SHP77 treated with DMSO at 0.1 percent for 48 hours (cell line): ENCODE measurements around the gene STX10.

Experiments used
- DNase-seq: peaks from one replicate; lab custom pipeline; 2025; lab: John Stamatoyannopoulos, UW

STX10 gene

DNA sequence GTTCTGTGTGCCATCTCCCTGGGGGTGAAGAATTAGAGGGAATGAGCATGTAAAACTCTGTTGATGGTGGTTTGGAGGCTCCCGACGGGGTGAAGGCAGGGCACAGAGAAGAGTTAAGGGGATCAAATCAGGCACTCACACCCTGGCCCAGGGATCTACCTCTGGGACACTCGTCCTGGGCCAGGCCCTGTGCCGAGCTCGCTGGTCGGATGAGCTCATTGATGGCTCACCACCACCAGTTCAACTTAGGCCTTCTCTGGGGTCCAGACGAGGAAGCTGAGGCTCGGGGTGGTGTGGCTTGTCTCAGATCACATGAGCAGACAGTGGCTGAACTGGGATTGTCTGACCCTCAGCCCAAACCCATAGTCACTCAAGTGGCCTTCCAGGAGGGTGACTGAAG, 30.5 kb downstream of the STX10 start:
- no peak for DNase-seq

DNA sequence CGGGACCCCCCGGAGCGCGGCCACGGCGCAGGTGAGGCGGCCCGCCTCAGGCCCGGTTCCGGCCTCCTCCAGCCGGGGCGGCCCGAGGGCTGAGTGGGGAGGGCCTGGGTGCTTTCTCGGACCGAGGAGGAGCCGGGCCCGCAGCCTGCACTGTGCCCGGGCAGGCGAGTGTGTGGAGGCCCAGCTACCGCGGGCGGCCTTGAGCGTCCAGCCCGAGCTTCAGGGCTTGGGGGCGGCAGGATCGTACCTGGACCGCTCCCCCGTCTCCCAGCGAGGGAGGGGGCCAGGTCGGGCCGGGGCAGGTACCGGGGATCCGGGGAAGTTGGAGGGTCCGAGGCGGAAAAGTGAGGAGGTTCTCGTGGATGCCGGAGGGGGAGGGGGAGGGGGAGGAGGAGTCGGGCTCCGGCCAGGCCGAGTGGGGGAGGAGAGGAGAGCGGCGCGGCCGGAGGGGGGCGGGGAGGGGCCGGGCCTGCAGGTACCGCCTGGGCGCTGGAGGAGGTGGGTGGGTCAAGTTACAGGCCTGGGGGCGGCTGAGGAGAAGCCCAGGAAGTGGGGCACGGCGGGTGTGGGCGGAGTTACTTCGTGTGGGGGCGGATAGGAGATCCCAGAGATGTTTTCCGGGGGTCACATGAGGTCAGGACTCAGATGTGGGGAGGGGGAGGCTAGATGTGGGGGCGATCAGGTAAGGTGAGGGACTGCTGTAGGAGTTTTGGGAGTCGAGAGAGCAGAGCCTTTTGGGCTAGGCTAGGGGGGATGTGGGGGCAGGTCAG, 31.6 kb downstream of the STX10 start:
- no peak for DNase-seq

DNA sequence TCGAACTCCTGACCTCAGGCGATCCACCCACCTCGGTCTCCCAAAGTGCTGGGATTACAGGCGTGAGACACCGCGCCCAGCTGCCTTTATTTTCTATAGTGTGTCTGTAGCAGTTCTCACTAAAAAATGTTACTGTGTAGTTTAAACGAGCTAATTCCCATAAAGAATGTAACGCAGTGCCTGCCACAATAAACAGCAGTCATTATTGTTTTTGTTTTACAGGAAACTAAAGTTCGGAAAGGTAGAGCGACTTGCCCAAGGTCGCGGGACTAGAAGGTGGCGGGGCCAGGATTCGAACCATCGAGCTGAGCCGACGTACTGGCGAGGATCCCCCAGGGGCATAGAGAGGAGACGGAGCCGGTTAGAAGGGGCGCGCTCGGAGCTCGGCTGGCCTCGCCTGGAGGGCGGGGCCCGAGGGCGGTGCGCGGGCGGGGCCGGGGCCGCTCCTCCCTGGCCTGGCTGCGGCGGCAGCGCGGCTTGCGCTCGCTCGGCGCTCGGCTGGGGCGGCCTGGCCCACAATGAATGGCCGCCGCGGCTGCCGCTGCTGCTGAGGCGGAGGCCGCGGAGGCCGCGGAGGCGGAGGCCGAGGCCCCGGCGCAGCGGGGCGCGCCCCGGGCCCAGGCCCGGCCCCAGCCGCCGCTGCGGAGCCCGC, 32.3 kb downstream of the STX10 start, which contains the start of gene NACC1:
NACC1 (plus strand) TSS at position 493 of the 652 bp plus-strand sequence. CDS start 16,944 bp downstream, outside the sequence.
- DNase-seq: peak; percentile 56

DNA sequence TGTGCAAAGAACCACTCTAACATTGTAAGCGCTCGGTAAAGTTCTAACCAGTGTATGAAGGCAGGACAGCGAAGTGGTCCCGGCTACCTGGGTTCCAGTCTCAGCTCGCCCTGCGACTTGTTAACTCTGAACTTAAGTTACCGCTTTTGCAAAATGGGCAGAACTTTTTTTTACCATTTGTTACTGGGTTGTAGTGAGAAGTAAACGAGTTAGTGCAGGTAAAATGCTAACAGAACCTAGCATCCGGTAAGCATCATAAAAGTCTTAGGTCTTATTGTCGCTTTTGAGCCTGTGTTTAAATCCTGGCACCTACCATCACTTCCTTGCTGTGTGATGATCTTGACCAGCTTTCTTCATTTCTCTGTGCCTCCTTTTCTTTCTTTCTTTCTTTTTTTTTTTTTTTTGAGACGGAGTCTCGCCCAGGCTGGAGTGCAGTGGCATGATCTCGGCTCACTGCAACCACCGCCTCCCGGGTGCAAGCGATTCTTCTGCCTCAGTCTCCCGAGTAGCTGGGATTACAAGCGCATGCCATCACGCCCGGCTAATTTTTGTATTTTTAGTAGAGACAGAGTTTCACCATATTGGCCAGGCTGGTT, 32.9 kb downstream of the STX10 start:
- DNase-seq: no peak

DNA sequence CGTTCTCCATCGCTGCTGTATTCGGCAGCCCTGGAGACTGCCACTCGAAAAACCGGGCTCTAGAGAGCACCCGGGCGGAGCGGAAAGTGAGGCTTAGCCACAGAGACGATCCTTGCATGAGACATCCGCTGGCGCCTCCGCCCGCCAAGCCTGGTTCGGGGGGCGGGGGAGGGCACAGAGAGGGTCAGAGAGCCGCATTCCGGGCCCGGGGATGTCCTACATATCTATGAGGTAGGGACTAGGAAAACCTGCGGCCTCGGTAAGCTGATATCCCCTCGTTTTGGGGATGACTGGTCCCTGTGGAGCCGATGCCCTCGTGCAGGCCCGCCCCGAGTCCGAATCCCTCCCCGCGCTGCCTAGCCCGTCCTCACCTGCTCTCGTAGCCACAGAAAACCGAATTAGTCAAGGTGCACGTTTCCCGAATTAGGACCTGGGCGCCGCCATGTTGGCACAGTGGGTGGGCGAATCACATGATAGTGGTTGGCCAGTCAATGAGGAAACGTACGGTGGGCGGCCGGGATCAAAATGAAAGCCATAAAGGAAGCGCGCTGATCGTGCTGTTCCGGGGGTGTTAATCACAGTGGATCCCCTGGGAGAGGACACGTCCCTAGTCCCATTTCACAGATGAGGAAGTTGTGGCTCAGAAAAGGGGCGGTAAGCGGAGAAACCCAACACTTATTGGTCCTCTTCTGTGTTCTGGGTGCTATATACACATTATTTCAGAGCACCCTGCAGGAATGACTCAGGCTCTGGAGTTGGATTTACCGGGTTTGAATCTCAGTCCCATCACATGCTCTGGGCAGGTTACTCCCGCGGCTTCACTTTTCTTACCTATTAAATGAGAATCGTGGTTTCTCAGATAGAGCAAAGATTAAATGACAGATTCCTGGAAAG, 33.6 kb downstream of the STX10 start, which contains the start of gene TRMT1:
TRMT1 (minus strand) TSS at position 459 of the 894 bp plus-strand sequence; CDS start at position 118, 341 bp downstream.
- DNase-seq: peak; percentile 78

DNA sequence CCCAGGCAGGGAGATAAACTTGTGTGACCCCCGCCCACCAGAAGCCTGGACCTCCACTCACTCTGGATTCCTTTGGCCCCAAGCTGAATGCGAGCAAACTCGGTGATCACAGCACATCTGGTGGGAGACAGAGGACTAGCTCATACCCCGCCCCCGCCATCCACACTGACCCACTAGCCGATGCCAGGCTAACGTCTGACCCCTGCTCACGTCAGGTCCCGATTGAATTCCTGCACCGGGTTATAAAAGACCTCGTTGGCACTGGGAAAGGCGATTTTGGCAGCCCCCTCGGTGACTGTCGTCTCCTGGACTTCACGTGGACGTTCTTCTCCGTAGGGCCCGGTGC, 34.3 kb downstream of the STX10 start:
- no peak for DNase-seq

DNA sequence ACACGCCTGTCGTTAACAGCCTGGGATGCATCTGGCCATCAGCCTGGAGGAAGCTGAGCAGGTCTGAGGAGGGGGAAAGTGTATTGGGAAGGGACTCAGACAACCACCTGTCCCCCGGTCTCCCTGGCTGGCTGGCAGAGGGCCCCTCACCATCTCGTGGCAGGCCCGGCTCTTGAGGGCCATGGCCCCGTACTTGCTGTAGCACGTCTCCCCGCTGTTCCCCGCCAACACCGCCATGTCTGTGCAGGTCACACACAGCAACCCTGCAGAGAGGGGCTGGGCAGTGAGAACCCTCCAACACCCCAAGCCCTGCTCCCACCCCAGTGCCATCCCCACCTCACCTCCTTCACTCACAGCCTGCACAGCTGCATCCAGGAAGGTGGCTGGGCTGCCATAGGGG, 37.6 kb downstream of the STX10 start:
- no peak for DNase-seq

DNA sequence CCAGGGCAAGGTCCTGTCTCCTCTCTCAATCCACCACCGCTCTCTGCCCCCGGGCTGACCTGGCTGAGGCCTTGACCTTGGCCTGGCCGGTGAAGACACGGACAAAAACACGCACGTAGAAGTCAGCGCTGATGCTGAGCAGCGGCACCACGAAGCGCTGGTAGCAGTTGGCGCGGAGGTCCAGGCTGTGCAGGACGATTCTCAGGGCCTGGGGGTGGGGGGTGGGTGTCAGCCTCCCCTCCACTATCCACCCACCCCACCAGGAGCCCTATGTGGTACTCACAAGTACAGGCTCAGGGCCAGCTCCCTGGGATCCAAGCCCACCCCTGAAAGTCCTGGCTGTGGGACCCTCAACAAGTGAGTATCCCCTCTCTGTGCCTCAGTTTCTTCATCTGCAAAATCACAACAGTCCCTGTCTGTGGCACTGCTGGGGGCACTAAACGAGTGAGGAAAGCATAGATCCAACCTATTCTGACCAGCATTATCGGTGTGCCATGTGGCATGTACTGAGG, 40.0 kb downstream of the STX10 start:
- no peak for DNase-seq

DNA sequence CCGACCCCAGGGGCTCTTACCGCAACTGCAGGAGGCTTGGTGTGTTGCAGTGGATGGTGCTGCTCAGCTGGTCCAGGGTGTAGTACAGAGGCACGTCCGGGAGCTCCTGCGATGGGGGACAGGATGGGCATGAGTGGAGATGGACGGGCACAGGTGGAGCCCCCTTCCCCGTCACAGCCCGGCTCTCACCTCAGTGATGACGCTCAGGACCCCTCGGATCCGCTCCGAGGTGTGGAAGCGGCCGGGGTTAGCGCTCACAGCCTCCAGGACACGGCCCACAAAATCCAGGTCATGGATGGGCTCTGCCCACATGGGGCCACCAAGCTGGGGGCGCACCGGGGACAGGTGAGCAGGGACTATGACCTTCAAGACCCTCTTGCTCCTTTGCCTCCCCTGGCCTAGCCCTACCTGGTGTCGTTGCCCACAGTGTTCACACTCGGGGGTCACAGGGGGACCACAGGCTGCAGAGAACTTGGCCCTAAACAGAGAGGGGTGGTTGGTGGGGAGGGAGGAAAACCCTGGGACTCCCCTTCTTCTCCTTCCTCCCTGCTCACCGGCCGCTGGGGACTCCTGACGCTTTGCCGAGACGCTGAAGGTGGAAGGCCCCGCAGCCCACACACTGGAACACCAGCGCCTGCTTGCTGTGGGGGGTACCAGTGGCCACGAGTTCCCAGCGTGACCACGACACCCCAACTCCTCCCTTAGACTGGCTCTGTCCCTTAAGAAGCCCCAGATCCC, 40.6 kb downstream of the STX10 start:
- no peak for DNase-seq

DNA sequence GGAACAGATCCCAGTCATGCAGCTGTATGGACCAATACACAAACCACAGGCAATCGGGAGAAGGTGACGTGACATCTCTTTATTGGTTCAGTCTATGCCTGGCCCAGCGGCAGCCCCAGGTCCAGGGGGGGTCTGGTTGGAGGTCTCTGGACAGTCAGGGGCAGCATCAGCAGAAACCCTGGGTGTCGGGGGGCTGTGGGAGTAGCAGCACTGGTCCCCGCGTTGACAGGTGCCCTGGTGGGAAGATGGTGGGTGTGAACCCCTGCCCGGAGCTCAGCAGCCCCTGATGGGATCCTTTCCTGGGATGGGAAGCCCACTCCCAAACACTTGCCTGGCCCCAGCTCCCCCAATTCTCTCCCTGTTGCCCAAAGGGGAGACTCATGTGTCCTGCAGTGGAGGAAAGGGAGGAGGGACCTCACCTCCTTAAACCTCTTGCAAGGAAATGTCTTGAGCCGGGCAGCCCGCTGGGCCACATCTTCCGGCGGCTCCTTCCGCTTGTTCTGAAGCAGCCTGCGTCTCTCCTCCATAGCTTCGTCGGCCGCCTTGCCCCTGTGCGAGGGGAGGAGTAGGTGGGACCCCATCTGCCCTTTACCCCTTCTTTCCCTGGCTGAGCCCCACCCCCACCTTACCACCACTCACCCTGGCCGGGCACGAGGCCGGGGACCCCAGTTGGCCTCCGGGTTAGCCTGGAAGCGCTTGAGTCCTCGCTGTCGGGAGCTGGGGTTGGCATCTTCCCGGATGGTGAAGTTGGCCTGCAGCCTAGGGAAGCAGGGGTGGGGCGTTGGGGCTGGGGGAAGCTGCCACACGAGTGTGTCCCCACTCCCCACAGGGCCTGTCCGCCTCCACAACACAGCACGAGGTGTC, 45.1 kb downstream of the STX10 start:
- no peak for DNase-seq

DNA sequence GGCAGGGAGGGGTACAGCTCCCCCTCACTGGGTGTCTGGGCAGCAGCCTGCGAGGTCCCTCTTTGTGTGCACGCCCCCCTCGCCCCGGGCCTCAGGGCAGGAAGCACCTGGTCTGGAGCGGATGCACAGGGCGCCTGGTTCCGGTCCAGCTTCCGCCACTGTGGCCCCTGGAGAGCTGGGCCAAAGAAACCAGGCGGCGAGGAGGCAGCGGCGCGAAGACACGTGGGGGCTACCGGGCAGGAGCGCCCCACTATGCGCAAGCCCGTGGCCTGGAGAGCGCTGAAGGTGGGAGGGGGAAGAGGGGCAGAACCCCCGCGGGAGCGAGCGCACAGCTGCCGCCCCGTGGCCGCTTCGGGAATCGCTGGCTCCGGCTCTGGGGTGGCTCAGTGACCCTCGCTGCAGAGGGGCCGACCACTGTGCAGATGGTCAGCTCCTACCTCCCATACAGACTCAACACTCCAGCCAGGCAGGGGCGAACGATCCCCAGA, 45.8 kb downstream of the STX10 start:
- no peak for DNase-seq

DNA sequence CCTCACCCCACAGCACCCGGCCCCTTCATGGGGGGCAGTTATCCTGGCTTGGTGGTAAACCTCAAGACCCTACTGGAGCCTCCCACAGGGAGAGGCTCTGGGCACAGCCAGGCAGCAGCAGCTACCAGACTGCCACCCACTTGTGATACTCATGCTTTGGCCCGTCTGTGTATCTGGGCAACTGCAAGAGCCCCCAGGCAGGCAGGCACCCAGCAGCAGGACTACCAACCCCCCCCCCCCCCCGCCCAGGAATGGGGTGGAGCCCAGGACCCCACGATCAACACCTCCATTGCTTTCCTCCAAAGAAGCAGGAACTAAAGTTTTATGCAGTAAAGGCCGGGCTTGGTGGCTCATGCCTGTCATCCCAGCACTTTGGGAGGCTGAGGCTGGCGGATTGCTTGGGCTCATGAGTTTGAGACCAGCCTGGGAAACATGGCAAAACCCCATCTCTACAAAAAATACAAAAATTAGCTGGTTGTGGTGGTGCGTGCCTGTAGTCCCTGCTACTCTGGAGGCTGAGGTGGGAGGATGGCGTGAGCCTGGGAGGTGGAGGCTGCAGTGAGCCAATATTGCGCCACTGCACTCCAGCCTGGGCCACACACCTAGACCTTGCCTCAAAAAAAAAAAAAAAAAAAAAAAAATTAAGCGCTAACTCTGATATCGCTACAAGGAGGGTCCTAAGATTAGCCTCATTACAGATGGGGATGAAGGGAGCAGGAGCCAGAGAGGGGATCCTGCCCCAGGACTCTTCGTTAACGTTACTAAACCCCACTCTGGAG, 46.4 kb downstream of the STX10 start:
- no peak for DNase-seq

DNA sequence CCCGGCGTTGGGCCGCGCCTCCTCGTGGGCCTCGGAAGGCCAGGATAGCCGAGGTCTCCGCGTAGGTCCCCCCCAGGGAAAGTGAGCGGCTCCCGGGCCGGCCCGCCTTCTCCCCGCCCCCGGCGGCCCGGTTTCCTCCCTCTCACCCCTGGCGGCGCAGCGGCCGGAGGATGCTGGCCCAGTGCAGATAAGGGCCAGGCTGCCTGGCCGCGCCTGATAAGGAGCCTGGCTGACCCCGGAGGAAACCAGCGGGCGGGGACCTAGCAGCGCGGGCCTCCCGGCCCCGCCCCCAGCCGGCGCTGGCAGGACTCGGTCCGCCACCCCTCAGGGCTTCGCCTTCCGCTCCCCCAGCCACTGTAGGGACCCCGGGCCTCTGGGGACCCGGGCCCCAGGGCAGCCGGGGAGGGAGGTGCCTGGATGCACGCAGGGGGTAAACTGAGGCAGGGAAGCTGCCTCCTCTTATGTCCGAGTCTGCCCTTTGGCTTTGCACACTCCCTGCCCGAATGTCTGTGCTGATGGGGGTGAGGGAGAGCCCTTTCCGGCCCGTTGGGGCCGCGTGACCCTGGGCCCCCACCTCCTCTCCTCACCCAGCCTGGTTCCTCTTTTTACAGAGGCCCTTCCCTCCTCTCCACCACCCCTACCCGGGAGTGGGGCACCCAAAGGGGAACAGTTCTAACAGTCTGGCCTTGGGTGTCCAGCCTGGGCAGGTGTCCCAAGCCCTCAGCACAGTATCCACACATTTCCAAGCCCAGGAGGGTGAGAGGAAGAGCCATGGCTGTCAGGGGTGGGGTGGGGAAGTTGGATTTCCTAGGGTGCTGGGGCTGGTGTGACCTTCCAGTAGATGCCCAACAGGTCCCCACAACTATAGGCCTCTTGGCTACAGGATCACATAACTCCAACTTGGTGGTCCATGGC, 47.3 kb downstream of the STX10 start, which contains the start of gene LYL1:
LYL1 (minus strand) TSS at position 193 of the 915 bp plus-strand sequence. CDS start 1,687 bp downstream, outside the sequence.
- DNase-seq: no peak

DNA sequence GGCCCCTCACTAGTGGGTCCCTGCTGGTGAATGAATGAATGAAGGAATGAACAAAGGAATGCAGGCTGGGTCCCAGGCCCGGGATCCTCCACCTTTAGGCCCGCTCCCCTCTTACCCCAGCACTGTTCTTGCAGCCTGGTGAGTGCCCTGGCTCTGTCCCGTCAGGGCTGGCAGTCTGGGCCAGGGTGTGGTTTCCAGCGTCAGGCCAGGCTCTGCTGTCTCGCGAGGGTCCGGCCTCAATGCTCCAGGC, 47.8 kb downstream of the STX10 start:
- DNase-seq: no peak

DNA sequence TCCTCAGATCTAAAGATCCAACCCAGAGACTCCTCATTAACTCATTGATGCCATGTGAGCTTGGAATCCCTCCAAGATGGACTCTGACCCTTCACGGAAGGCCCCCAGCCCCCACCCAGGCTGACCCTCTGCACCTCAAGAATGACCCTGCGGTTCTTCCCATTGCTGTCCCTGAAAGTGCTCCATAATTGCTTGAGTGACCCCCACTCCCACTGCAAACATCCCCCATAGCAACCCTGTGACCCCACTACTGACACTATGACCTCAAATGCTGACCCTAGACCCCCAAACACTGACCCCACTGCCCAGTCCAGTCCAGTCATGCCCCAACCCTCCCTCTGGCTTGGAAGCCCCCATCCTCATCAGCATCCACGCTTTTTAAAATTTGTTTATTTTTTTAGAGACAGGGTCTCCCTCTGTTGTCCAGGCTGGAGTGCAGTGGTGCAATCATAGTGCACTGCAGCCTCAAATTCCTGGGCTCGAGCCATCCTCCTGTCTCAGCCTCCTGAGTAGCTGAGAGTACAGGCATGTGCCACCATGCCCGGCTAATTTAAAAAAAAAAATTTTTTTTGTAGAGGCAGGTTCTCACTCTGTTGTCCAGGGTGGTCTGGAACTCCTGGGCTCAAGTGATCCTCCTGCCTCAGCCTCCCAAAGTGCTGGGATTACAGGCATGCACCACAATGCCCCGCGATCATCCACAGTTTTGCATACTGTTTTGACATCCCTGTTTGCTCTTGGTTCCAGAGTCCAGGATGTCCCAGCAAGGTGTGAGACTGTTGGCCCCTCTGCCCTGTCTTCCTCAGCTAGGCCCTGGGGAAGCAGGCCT, 48.4 kb downstream of the STX10 start:
- no peak for DNase-seq

DNA sequence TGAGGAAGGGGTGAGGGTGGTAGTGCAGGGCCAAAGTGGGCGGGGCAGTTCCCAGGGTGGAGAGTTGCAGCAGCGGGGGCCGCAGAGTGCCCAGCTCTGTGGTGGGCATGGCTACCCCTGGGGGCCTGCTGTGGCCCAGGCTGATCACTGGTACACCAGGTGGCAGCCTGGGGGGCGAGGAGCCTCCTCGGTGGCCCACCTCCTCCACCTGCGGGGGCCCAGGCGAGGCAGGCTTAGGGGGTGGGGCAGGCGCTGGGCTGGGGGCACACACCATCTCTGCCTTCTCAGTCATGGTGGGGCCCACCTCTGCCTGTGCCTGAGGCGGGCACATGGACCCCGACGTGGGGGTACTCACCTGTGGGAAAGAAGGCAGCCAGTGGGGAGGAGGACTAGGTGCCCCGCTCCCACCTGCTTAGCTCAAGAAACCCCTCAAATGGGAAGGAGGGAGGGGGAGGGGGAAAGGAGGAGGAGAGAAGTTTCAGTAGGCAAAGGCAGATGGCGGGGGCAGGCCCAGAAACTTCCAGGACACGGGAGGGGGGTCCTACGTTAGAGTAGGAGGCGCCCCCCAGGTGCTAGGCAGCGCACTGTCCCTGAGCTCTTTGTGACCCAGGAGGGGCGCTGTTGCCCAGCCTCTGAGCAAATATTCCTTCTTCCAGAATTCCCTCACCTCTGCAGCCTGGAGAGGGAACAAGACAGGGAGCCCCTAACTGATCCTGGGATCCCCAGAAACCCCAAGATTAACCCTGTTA, 49.2 kb downstream of the STX10 start:
- no peak for DNase-seq
